Right lobe of liver (tissue), 6 donors: ENCODE results near the gene OR51E1. TPM values are rescaled to one million over a fixed set of nuclear protein-coding genes. Genes with fewer than 3 reads are reported as not detected.

Experiments
- ATAC-seq, 4 donors: fragments of 200-7000 bp; cut with Tn5 transposase; one replicate each; pipeline ENCODE4 v1.9.1; 2020; ENCODE audit warnings: mild to moderate bottlenecking in 4 of 4, moderate library complexity in 4 of 4
- DNase-seq, 3 donors: peaks; one replicate each; pipeline ENCODE4 v3.0.0-alpha.2; 2020
- H3K27ac ChIP-seq, 3 donors: fragments of 200-600 bp; one replicate each; pipeline ENCODE4 v1.8.0; 2022
- H3K27me3 ChIP-seq, 2 donors: fragments of 200-600 bp; one replicate each; pipeline ENCODE4 v1.8.0; 2022
- H3K36me3 ChIP-seq, 4 donors: fragments of 200-600 bp; sonication (generic) in 1 of 4; one replicate each; pipeline versions ENCODE4 v1.5.1 to v1.8.0; 2017 to 2022; ENCODE audit warnings: control low read depth in 1 of 4
- H3K4me1 ChIP-seq, 4 donors: fragments of 200-600 bp; sonication (generic) in 1 of 4; one replicate each; pipeline versions ENCODE4 v1.5.1 to v1.8.0; 2017 to 2022; ENCODE audit warnings: control low read depth in 1 of 4
- H3K4me3 ChIP-seq, 3 donors: fragments of 200-600 bp; one replicate each; pipeline ENCODE4 v1.8.0; 2022
- H3K9me3 ChIP-seq, 4 donors: fragments of 200-600 bp; sonication (generic) in 1 of 4; one replicate each; pipeline versions ENCODE4 v1.5.1 to v1.8.0; 2017 to 2022; ENCODE audit warnings: control low read depth in 1 of 4
- POLR2A ChIP-seq: fragments of 450-650 bp; IDR thresholded peaks from one replicate; pipeline ENCODE4 v1.6.1; 2017; ENCODE audit warnings: antibody characterized with exemption, mild to moderate bottlenecking
- WGBS: methylation state at CpG from one replicate; pipeline ENCODE4 v1.1.6; 2018; ENCODE audit warnings: low coverage, low lambda C conversion rate; ENCODE audit not compliant: insufficient coverage; ENCODE audit errors: missing lambda C conversion rate; 5-methylcytosine and 5-hydroxymethylcytosine counted together
- intact Hi-C, 2 donors: fragments of 100-400 bp; cut with DNase I; formaldehyde crosslinking; loops; one replicate each; pipeline versions ENCODE4 v1.11.2 to v1.14.1; 2022
- total RNA-seq, 6 experiments: library from RNA; depleted of rRNA in 2 of 6; stranded (reverse); fragments of >200 nt in 2 of 6; fragmentation: NEBNext Ultra II Directional in 3 of 6; extraction: Animal tissue kit (Norgen Biotek cat#: 25700) in 3 of 6; gene quantifications; one replicate each; pipeline versions ENCODE4 v1.1.0 to v1.2.4, GENCODE V29; 2016 to 2023
- TF ChIP-seq, protein P1 (sequence below), 4 donors: fragments of 200-600 bp in 3 of 4; fragments of 450-650 bp in 1 of 4; IDR thresholded peaks; one replicate each; pipeline versions ENCODE4 v1.5.1 to v1.8.0; 2016 to 2022; ENCODE audit warnings: antibody characterized with exemption in 4 of 4, mild to moderate bottlenecking in 2 of 4
- donor health status: DM: no; HTN: yes; CAD: no.
- donor health status: DM: no; HTN: no; CAD: no.
- donor health status: DM: no; HTN: no; CAD: no.
- donor health status: DM: no; HTN: yes; CAD: no.
- donor health status: DM: no; HTN: yes; CAD: no.

The OR51E1 gene
- total RNA-seq, 6 experiments from 2014 or later: not detected

DNA sequence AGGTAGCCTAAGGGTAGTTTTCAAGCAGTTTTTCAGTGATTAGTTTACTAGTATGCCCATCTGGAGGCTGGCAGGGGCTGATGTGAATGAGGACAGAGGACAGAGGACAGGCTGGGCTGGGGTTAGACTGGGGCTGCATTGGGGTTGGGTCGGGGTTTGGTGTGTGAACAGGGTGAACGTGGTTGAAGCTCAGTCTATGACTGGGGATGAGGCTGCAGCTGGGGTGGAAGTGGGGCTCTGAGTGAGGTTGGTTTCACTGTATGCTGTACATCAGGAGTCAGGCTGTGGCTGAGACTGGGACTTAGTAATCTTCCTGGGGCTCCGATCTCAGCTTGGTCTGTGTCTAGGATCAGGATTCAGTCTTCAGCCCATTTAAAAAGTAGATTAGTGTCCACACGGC is 451 bp downstream of the OR51E1 start:
- WGBS: 39% methylated on average over 3 of the region's 4 CpGs
- H3K36me3 ChIP-seq: no peaks in the 10 kb centered on the region
- H3K27ac ChIP-seq: no peak overlapping the region
- intact Hi-C loops: loop anchor here in 1 of 2 donors (5.0 kb wide), 1 partner anchor 353 kb away; no protein-coding TSS in a partner anchor
- no peaks in the 10 kb centered on the region for H3K9me3 ChIP-seq
- no peak for ATAC-seq
- TF ChIP-seq POLR2A: no peak
- TF ChIP-seq, protein P1, sequence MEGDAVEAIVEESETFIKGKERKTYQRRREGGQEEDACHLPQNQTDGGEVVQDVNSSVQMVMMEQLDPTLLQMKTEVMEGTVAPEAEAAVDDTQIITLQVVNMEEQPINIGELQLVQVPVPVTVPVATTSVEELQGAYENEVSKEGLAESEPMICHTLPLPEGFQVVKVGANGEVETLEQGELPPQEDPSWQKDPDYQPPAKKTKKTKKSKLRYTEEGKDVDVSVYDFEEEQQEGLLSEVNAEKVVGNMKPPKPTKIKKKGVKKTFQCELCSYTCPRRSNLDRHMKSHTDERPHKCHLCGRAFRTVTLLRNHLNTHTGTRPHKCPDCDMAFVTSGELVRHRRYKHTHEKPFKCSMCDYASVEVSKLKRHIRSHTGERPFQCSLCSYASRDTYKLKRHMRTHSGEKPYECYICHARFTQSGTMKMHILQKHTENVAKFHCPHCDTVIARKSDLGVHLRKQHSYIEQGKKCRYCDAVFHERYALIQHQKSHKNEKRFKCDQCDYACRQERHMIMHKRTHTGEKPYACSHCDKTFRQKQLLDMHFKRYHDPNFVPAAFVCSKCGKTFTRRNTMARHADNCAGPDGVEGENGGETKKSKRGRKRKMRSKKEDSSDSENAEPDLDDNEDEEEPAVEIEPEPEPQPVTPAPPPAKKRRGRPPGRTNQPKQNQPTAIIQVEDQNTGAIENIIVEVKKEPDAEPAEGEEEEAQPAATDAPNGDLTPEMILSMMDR (IDR thresholded peaks at IDR 0.05): no peak
- H3K4me3 ChIP-seq: no peak overlapping the region
- no peak for DNase-seq
- no peaks in the 10 kb centered on the region for H3K4me1 ChIP-seq
- H3K27me3 ChIP-seq: no peaks in the 10 kb centered on the region

DNA sequence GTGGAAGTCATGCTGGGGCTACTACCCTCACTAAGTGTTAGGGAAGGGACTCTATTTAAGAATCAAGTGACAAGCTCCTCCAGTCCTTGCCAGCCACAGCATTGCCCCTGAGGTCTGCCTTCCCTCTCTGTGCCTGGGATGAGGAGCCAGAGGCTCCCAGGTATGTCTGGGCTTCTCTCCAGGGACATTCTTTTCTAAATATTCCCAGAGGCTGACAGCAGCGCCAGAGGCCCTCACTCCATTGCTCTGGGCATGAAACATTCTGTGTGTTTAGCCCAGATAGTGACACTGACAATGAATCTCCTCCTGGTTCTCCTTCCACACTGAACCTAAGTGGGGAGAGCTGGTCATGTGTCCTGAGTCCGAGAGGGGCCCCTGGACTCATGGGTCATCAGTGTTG is 2.2 kb downstream of the OR51E1 start:
- H3K4me1 ChIP-seq: no peaks in the 10 kb centered on the region
- H3K27me3 ChIP-seq: no peaks in the 10 kb centered on the region
- H3K4me3 ChIP-seq: no peak overlapping the region
- ATAC-seq (no peak), DNase-seq (no peak)
- WGBS: 67% methylated on average over 1 of the region's 2 CpGs
- no peaks in the 10 kb centered on the region for H3K9me3 ChIP-seq
- H3K27ac ChIP-seq: no peak overlapping the region
- intact Hi-C loops: no loop called here
- no peak for TF ChIP-seq POLR2A
- H3K36me3 ChIP-seq: no peaks in the 10 kb centered on the region

DNA sequence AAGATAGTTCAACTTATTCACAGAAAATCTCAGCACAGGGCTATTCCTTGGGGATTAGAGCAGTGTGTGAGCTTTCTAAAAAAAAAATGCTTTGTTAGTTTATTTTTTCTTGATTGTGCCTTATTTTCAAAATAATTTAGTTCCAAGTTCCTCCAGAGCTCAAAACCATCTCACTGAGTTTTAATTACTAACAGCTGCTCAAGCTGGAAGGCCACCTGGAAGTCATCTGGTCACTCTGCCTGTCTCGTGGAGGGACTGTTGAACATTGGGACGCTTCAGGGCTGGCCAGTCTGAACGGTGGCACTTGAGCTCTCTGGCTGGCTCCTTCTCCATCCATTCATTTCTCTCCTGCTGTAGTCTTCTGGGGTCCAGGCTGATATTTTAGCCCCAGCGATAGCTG is 4.0 kb downstream of the OR51E1 start:
- H3K9me3 ChIP-seq: no peaks in the 10 kb centered on the region
- no peaks in the 10 kb centered on the region for H3K4me1 ChIP-seq
- intact Hi-C loops: no loop called here
- 63% methylated on average over 4 of the region's 4 CpGs for WGBS
- H3K4me3 ChIP-seq: no peak overlapping the region
- no peaks in the 10 kb centered on the region for H3K36me3 ChIP-seq
- H3K27me3 ChIP-seq: no peaks in the 10 kb centered on the region
- ATAC-seq (no peak), DNase-seq (no peak)
- no peak overlapping the region for H3K27ac ChIP-seq
- TF ChIP-seq, protein P1 (IDR thresholded peaks at IDR 0.05): no peak
- TF ChIP-seq POLR2A: no peak

DNA sequence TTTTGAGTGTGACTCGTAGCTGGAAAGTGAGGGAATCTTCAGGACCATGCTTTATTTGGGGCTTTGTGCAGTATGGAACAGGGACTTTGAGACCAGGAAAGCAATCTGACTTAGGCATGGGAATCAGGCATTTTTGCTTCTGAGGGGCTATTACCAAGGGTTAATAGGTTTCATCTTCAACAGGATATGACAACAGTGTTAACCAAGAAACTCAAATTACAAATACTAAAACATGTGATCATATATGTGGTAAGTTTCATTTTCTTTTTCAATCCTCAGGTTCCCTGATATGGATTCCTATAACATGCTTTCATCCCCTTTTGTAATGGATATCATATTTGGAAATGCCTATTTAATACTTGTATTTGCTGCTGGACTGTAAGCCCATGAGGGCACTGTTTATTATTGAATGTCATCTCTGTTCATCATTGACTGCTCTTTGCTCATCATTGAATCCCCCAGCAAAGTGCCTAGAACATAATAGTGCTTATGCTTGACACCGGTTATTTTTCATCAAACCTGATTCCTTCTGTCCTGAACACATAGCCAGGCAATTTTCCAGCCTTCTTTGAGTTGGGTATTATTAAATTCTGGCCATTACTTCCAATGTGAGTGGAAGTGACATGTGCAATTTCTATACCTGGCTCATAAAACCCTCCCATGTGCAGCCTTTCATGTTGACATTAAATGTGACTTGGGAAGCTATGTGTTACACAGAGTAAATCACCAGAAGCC is 11.0 kb downstream of the OR51E1 start:
- Histone ChIP-seq H3K27me3 (no peaks in the 10 kb centered on the region), H3K9me3 (no peaks in the 10 kb centered on the region), H3K36me3 (no peaks in the 10 kb centered on the region), H3K4me1 (no peaks in the 10 kb centered on the region), H3K27ac (no peak overlapping the region), H3K4me3 (no peak overlapping the region)
- DNase-seq: no peak
- no peak for ATAC-seq
- 57% methylated on average over 2 of the region's 2 CpGs for WGBS
- intact Hi-C loops: no loop called here
- no peak for TF ChIP-seq POLR2A
- TF ChIP-seq, protein P1 (IDR thresholded peaks at IDR 0.05): no peak

DNA sequence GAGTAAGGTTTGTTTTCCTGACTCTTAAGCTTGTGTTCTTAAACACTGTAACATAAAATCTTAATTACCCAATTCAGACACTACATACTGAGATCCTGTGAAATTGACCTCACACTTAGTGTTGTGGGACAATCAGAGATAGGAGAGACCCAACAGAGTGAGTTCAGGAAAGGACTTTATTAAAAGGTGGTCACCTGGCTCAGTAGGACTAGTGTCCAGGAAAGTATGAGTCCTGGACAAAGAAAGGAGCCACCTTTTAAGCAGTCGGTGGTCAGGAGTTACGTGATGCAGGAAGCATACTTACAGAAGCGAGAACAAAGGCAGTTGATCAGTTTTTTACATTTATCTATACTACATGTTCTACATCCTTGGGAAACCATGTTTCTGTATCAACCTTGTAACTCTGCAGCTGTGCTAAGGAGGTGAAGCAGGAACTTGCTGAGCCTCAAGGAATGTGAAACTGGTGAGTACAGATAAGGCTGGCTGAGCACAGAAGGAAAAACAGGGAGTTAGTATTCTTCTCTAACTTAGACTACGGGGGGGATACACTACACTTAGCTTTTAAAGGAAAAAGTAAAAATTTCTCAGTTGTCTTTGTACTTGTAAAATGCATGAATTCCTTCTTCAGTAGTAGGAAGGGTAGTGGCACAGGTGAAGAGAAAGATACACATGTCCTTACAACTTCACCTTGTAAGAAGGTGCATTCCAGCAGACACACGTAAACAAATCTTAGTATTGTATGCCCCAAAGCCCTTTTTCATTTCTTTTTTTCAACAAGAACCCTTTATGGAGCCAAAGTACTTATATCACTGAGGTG is 15.1 kb downstream of the OR51E1 start:
- DNase-seq: no peak
- H3K4me1 ChIP-seq: no peaks in the 10 kb centered on the region
- intact Hi-C loops: no loop called here
- WGBS: 37% methylated on average over 5 of the region's 5 CpGs
- no peaks in the 10 kb centered on the region for H3K9me3 ChIP-seq
- ATAC-seq: no peak
- no peaks in the 10 kb centered on the region for H3K27me3 ChIP-seq
- no peaks in the 10 kb centered on the region for H3K36me3 ChIP-seq
- no peak overlapping the region for H3K4me3 ChIP-seq
- H3K27ac ChIP-seq: no peak overlapping the region
- TF ChIP-seq POLR2A: no peak
- TF ChIP-seq, protein P1 (IDR thresholded peaks at IDR 0.05): no peak
